GM23338 (cell line): ENCODE data around the gene TFF1. TPM values are rescaled to one million over a fixed set of nuclear protein-coding genes. Genes with fewer than 3 reads are reported as not detected.
A peak's percentile ranks its signal among the peaks of the same experiment; 100 is the strongest.

Experiments used
- ATAC-seq: fragments of 200-7000 bp; cut with Tn5 transposase; 3 replicates; pipeline ENCODE4 v1.9.1; 2020
- DNase-seq: peaks from one replicate; pipeline ENCODE4 v3.0.0-alpha.2; 2015; ENCODE audit warnings: low spot score
- H2AFZ ChIP-seq: fragments of 200-600 bp; sonication (generic); 2 replicates; pipeline ENCODE4 v1.8.0; 2016; ENCODE audit warnings: antibody characterized with exemption, mild to moderate bottlenecking, moderate library complexity
- H3F3A ChIP-seq: fragments of 200-600 bp; sonication (generic); replicated peaks from 2 replicates; pipeline ENCODE4 v1.8.0; 2017; ENCODE audit warnings: antibody characterized with exemption, mixed run types, low read depth
- H3K27ac ChIP-seq: fragments of 200-600 bp; sonication (generic); 2 replicates; pipeline ENCODE4 v1.6.1; 2016; ENCODE audit warnings: low read depth
- H3K27me3 ChIP-seq: fragments of 200-600 bp; sonication (generic); 2 replicates; pipeline ENCODE4 v1.8.0; 2016; ENCODE audit warnings: mild to moderate bottlenecking, mixed run types, moderate library complexity; ENCODE audit not compliant: insufficient read depth
- H3K36me3 ChIP-seq: fragments of 200-600 bp; sonication (generic); 2 replicates; pipeline ENCODE4 v1.8.0; 2016; ENCODE audit warnings: mild to moderate bottlenecking; ENCODE audit not compliant: insufficient read depth
- H3K4me1 ChIP-seq: fragments of 200-600 bp; sonication (generic); 2 replicates; pipeline ENCODE4 v1.8.0; 2016; ENCODE audit warnings: mild to moderate bottlenecking, moderate library complexity; ENCODE audit not compliant: insufficient read depth
- H3K4me2 ChIP-seq: fragments of 200-600 bp; sonication (generic); 2 replicates; pipeline ENCODE4 v1.7.1; 2017; ENCODE audit warnings: mixed run types
- H3K4me3 ChIP-seq: fragments of 200-600 bp; sonication (generic); 2 replicates; pipeline ENCODE4 v1.6.1; 2016; ENCODE audit warnings: mixed run types
- H3K79me2 ChIP-seq: fragments of 200-600 bp; sonication (generic); replicated peaks from 2 replicates; pipeline ENCODE4 v1.8.0; 2017; ENCODE audit warnings: mild to moderate bottlenecking; ENCODE audit not compliant: insufficient read depth
- H3K9me2 ChIP-seq: fragments of 200-600 bp; sonication (generic); 2 replicates; pipeline ENCODE4 v1.8.0; 2017; ENCODE audit not compliant: insufficient read depth
- H4K20me1 ChIP-seq: fragments of 200-600 bp; sonication (generic); replicated peaks from 2 replicates; pipeline ENCODE4 v1.8.0; 2017; ENCODE audit warnings: mild to moderate bottlenecking; ENCODE audit not compliant: insufficient read depth
- H3K27ac Mint-ChIP-seq: 2 replicates; pipeline ENCODE4 v1.8.0; 2020; ENCODE audit warnings: inconsistent platforms, mild to moderate bottlenecking, moderate library complexity, mixed read lengths
- H3K27me3 Mint-ChIP-seq: 3 replicates; pipeline ENCODE4 v1.8.0; 2022; ENCODE audit warnings: low read depth, mild to moderate bottlenecking, moderate library complexity, mixed read lengths, inconsistent platforms; ENCODE audit not compliant: insufficient read depth, poor library complexity
- H3K36me3 Mint-ChIP-seq: 3 replicates; pipeline ENCODE4 v1.8.0; 2021; ENCODE audit warnings: low read depth, mild to moderate bottlenecking, inconsistent platforms, moderate library complexity, mixed read lengths
- H3K4me1 Mint-ChIP-seq: 3 replicates; pipeline ENCODE4 v1.8.0; 2020; ENCODE audit warnings: mild to moderate bottlenecking, inconsistent platforms, mixed read lengths
- H3K4me3 Mint-ChIP-seq: 3 replicates; pipeline ENCODE4 v1.8.0; 2021; ENCODE audit warnings: moderate library complexity, mild to moderate bottlenecking, inconsistent platforms, mixed read lengths
- H3K9me3 Mint-ChIP-seq: 3 replicates; pipeline ENCODE4 v1.8.0; 2020; ENCODE audit warnings: moderate library complexity, mild to moderate bottlenecking, inconsistent platforms, mixed read lengths
- CREB1 ChIP-seq: fragments of 250-450 bp; sonication (Bioruptor Pico); IDR thresholded peaks from 2 replicates; pipeline ENCODE4 v1.5.0; 2020; ENCODE audit warnings: low read depth, mild to moderate bottlenecking, moderate library complexity
- CTCF ChIP-seq, 2 experiments: fragments of 200-600 bp in 1 of 2; sonication (generic) in 1 of 2; conservative IDR thresholded peaks; 2 replicates each; pipeline versions ENCODE4 v1.5.1 to v1.6.1; 2016 to 2017; ENCODE audit warnings: antibody characterized with exemption in 2 of 2, low read depth in 2 of 2, mild to moderate bottlenecking in 2 of 2, moderate library complexity in 1 of 2
- ETS1 ChIP-seq: IDR thresholded peaks from 2 replicates; pipeline ENCODE4 v1.6.1; 2016; ENCODE audit warnings: antibody characterized with exemption
- EZH2 ChIP-seq: fragments of 200-600 bp; sonication (generic); IDR thresholded peaks from one replicate; pipeline ENCODE4 v1.8.0; 2017; ENCODE audit warnings: antibody characterized with exemption, mild to moderate bottlenecking, low read depth; ENCODE audit not compliant: unreplicated experiment
- EZH2phosphoT487 ChIP-seq: fragments of 200-600 bp; sonication (generic); IDR thresholded peaks from one replicate; pipeline ENCODE4 v1.8.1; 2018; ENCODE audit warnings: antibody characterized with exemption; ENCODE audit not compliant: unreplicated experiment
- JUNB ChIP-seq: IDR thresholded peaks from one replicate; pipeline ENCODE4 v1.6.1; 2016; ENCODE audit warnings: antibody characterized with exemption; ENCODE audit not compliant: unreplicated experiment
- POLR2AphosphoS5 ChIP-seq: IDR thresholded peaks from 2 replicates; pipeline ENCODE4 v1.6.1; 2016; ENCODE audit warnings: antibody characterized with exemption, low read depth
- STAT1 ChIP-seq: IDR thresholded peaks from one replicate; pipeline ENCODE4 v1.6.1; 2016; ENCODE audit warnings: antibody characterized with exemption; ENCODE audit not compliant: unreplicated experiment
- ZNF114 ChIP-seq: fragments of 250-450 bp; sonication (Bioruptor Pico); IDR thresholded peaks from 2 replicates; pipeline ENCODE4 v1.5.0; 2020; ENCODE audit warnings: mild to moderate bottlenecking, moderate library complexity
- ZNF331 ChIP-seq: fragments of 250-450 bp; sonication (Bioruptor Pico); IDR thresholded peaks from 2 replicates; pipeline ENCODE4 v1.5.0; 2020; ENCODE audit warnings: low read depth, mild to moderate bottlenecking, moderate library complexity
- ZNF462 ChIP-seq: fragments of 250-450 bp; sonication (Bioruptor Pico); IDR thresholded peaks from 2 replicates; pipeline ENCODE4 v1.5.0; 2020; ENCODE audit warnings: mild to moderate bottlenecking, moderate library complexity
- polyA plus RNA-seq: library from polyadenylated mRNA; unstranded; fragments of >200 nt; fragmentation: Nextera tagmentation; extraction: Ambion mirVana; gene quantifications from 2 replicates; pipeline ENCODE4 v1.2.1, GENCODE V29; 2016
- total RNA-seq: library from RNA; depleted of rRNA; stranded (reverse); fragments of >200 nt; shearing (Covaris generic); gene quantifications from 2 replicates; pipeline ENCODE4 v1.2.3, GENCODE V29; 2014
- TF ChIP-seq, protein P1 (sequence below): IDR thresholded peaks from one replicate; pipeline ENCODE4 v1.6.1; 2018; ENCODE audit warnings: antibody characterized with exemption; ENCODE audit not compliant: unreplicated experiment

The TFF1 gene
- total and polyA plus RNA-seq, 2 experiments from 2014 or later, result not detected

- TF ChIP-seq CTCF (conservative IDR thresholded peaks at IDR 0.05; ENCODE audit: low read depth in 2 of 2), result peak in 1 of 2 experiments; percentile 49; a peak in 3 of 4 replicates
- TF ChIP-seq EZH2, result no peak
Measured at GRCh38 chr21:42376338-42376982, 10.1 kb upstream of the TFF1 start (continued).

- Mint-ChIP-seq H3K27me3 (peaks cover 3% of the 10 kb centered on the region), H3K27ac (no peak overlapping the region), H3K4me1 (no peaks in the 10 kb centered on the region), H3K36me3 (no peaks in the 10 kb centered on the region), H3K4me3 (no peak overlapping the region), H3K9me3 (no peaks in the 10 kb centered on the region)
- Histone ChIP-seq H3K4me1 (no peaks in the 10 kb centered on the region), H3K79me2 (no peaks in the 10 kb centered on the region), H3K4me3 (no peak overlapping the region), H2AFZ (no peak overlapping the region), H3K36me3 (no peaks in the 10 kb centered on the region), H3K27me3 (no peaks in the 10 kb centered on the region), H4K20me1 (no peaks in the 10 kb centered on the region), H3F3A (no peaks in the 10 kb centered on the region), H3K4me2 (no peak overlapping the region), H3K27ac (no peak overlapping the region), H3K9me2 (no peaks in the 10 kb centered on the region)
- DNase-seq, result no peak
- no peak for ATAC-seq
- TF ChIP-seq CREB1, result no peak
- no peak for TF ChIP-seq ZNF331
- TF ChIP-seq ZNF114 (CRISPR knock-in tag), result no peak
- no peak for TF ChIP-seq ETS1
- no peak for TF ChIP-seq ZNF462 (CRISPR knock-in tag)
- TF ChIP-seq JUNB, result no peak
- TF ChIP-seq EZH2phosphoT487, result no peak
- TF ChIP-seq, protein P1, sequence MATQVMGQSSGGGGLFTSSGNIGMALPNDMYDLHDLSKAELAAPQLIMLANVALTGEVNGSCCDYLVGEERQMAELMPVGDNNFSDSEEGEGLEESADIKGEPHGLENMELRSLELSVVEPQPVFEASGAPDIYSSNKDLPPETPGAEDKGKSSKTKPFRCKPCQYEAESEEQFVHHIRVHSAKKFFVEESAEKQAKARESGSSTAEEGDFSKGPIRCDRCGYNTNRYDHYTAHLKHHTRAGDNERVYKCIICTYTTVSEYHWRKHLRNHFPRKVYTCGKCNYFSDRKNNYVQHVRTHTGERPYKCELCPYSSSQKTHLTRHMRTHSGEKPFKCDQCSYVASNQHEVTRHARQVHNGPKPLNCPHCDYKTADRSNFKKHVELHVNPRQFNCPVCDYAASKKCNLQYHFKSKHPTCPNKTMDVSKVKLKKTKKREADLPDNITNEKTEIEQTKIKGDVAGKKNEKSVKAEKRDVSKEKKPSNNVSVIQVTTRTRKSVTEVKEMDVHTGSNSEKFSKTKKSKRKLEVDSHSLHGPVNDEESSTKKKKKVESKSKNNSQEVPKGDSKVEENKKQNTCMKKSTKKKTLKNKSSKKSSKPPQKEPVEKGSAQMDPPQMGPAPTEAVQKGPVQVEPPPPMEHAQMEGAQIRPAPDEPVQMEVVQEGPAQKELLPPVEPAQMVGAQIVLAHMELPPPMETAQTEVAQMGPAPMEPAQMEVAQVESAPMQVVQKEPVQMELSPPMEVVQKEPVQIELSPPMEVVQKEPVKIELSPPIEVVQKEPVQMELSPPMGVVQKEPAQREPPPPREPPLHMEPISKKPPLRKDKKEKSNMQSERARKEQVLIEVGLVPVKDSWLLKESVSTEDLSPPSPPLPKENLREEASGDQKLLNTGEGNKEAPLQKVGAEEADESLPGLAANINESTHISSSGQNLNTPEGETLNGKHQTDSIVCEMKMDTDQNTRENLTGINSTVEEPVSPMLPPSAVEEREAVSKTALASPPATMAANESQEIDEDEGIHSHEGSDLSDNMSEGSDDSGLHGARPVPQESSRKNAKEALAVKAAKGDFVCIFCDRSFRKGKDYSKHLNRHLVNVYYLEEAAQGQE, result no peak
- TF ChIP-seq STAT1, result no peak
- no peak for TF ChIP-seq POLR2AphosphoS5
Measured at GRCh38 chr21:42375966-42376337, 9.6 kb upstream of the TFF1 start.
